GM12892 (cell line): ENCODE data around the gene PLCH1.

Experiments used
- POLR2A ChIP-seq: IDR thresholded peaks from 2 replicates; pipeline ENCODE4 v1.6.1; 2011; ENCODE audit warnings: low read depth, low read length, control low read depth
- TAF1 ChIP-seq: IDR thresholded peaks from 2 replicates; pipeline ENCODE4 v1.6.1; 2011; ENCODE audit warnings: low read depth, mild to moderate bottlenecking, control low read depth, low read length, borderline replicate concordance

DNA sequence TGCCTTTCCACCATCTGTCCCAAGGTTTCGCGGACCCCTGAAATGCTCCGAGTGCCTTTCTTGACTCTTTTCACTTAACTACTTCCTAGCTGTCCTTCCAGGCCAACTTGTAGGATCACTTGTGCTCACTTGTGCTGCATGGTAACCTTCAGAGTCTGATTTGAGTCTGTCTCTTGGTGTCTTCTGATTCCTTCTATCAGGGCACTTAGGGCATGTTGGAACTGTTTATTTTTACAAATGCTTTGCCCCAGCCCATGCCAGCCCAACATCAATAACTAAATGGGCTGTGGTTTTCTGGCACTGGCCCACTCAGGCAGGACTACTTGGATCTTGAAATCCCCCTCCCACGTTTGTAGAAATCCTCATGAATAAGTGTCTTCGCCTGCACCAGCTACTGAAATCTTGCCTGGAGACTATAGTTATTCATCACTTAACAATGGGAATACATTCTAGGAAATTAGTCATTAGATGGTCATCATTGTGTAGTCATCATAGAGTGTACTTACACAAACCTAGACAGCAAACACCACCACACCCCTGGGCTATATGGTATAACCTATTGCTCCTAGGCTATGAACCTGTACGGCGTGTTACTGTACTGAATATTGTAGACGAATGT, 328.3 kb downstream of the PLCH1 start:
- TF ChIP-seq POLR2A (no peak), TAF1 (no peak)
